ENCODE results near the gene CATSPER1.

DNA sequence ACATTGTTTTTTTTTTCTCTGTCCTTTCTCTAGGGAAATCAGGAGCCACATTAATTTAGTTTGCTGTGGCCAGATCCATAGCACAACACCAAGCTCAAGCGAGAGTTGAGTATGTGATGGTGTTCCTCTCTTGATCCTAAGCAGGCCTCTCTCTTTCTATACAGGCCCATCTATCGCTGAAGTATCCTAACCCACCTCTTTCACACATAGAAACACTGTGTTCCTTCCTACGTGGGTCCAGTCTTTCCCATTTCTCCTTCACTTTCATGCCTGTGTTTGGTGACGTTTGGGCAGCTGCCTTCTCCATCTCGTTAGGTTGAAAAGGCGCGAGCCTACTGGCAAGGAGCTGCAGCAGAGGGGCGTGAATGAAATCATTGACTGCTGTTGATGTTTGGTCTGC, 46.2 kb upstream of the CATSPER1 start:
- TF ChIP-seq SUZ12 (IDR thresholded peaks at IDR 0.05): no peak
- TF ChIP-seq HDGF (IDR thresholded peaks at IDR 0.05; ENCODE audit: borderline replicate concordance): no peak
- no peak for TF ChIP-seq FOXM1 (IDR thresholded peaks at IDR 0.05; ENCODE audit: borderline replicate concordance)
- TF ChIP-seq, protein P1, sequence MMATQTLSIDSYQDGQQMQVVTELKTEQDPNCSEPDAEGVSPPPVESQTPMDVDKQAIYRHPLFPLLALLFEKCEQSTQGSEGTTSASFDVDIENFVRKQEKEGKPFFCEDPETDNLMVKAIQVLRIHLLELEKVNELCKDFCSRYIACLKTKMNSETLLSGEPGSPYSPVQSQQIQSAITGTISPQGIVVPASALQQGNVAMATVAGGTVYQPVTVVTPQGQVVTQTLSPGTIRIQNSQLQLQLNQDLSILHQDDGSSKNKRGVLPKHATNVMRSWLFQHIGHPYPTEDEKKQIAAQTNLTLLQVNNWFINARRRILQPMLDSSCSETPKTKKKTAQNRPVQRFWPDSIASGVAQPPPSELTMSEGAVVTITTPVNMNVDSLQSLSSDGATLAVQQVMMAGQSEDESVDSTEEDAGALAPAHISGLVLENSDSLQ (IDR thresholded peaks at IDR 0.05): no peak
- no peak for TF ChIP-seq SP1 (IDR thresholded peaks at IDR 0.05)

All from HEK293T (cell line).